Fibroblast of mammary gland (primary cell): Measurements from ENCODE around the gene SH3GLB2.
A peak's percentile ranks its signal among the peaks of the same experiment; 100 is the strongest.

Experiments
- DNase-seq: peaks from one replicate; pipeline ENCODE4 v3.0.0-alpha.2; 2010; ENCODE audit warnings: low read depth
- H3K4me3 ChIP-seq: 2 replicates; pipeline ENCODE4 v1.5.1; 2011; ENCODE audit warnings: low read depth, mild to moderate bottlenecking, low read length, moderate library complexity; ENCODE audit not compliant: control insufficient read depth
- CTCF ChIP-seq: conservative IDR thresholded peaks from 2 replicates; pipeline ENCODE4 v1.5.1; 2011; ENCODE audit warnings: low read depth, low read length, inconsistent platforms; ENCODE audit not compliant: control insufficient read depth, insufficient read depth

Gene SH3GLB2

DNA sequence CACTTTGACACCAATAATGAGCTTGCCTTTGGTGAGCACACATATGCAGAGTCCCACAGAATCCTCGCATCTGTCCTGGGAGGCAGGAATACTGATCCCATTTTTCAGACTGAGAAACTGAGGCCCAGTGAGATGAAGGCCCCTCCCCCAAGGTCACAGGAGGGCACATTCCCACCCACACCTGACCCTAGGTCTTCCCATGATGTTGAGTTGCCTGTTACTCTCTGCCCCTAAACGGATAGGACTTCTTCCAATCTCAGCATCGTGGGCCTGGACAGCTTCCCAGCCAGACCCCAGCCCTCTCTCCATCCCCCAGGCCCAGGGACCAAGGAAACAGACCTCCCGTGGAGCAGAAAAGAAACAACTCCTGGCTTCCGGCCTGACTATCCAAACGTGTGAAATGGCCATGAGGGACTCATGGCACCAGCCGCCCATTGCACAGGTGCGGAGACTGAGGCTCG, 877 bp downstream of the SH3GLB2 start:
- peak overlapping the region; percentile 68 for H3K4me3 ChIP-seq
- no peak for DNase-seq
- no peak for TF ChIP-seq CTCF

DNA sequence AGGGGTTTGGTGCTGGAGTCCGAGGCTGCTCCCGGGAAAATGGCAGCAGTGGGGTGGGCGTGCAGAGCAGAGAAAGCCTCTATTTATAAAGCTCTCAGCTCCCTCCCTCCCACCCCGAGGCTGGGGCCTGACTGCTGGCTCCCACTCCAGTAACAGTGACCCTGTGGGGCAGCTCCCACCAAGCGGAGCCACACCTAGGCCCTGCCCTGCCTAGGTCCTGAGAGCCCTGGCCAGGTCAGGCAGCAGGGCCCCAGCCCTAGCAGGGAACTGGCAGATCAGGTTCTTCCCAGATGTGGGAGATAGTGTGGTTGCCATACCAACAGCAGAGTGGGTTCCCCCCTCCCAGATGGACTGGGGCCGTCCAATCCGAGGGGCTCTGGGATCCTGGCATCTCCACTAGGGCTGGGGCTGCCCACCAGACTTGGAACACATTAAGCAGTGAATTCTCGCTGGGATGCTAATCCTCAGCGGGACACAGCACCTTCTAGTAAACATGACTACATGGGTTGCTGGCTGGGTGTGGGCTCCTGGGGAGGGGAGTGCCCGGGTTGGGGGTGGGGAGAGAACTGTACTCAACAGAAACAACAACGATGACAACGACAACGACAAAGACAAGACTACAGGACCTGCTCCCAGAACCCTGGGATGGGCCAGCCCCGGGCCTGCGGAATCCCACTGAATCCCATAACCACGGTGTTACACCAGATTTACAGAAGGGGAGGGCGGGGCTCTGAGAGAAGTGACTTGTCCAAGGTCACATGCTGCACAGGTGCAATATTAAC, 1.5 kb downstream of the SH3GLB2 start:
- H3K4me3 ChIP-seq: peak overlapping the region; percentile 68
- no peak for DNase-seq
- no peak for TF ChIP-seq CTCF

- H3K4me3 ChIP-seq: no peak overlapping the region
- DNase-seq: no peak
- no peak for TF ChIP-seq CTCF
These were observed 4.3 kb downstream of the SH3GLB2 start for GRCh38 chr9:129023908-129024233.

- DNase-seq: peak; percentile 86
- TF ChIP-seq CTCF: no peak
- no peak overlapping the region for H3K4me3 ChIP-seq
These were observed 4.9 kb downstream of the SH3GLB2 start for GRCh38 chr9:129023036-129023907.

GRCh38 chr9:129022037-129022436, 6.1 kb downstream of the SH3GLB2 start:
- TF ChIP-seq CTCF: no peak
- H3K4me3 ChIP-seq: no peak overlapping the region
- DNase-seq: no peak

DNA sequence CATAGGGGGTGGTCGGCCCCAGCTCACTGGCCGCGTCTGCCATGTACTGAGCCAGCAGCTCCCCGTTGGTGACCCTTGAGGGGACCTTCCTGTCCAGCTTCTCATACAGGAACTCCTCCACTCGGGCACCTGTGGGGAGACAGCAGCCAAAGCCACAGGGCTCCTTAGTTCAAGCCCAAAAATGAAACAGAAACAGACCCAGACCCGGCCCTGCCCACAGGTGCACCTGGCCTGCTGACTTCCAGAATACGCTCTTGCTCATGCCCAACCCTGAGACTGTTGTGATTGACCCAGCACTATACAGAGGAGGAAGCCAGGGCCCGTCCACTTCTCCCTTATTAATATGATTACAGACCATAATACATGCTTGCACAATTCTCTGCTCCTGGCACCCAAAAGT, 7.0 kb downstream of the SH3GLB2 start:
- TF ChIP-seq CTCF: no peak
- no peak overlapping the region for H3K4me3 ChIP-seq
- DNase-seq: no peak
